OCI-LY1 (cell line): ENCODE data around the gene AQP12A.

Experiments
- CTCF ChIP-seq: fragments of 200-600 bp; sonication (generic), shearing (Covaris generic); IDR thresholded peaks from 2 replicates; pipeline ENCODE4 v1.5.1; 2017; ENCODE audit warnings: mild to moderate bottlenecking, antibody characterized with exemption, low read length, moderate library complexity, mixed read lengths
- EZH2 ChIP-seq: fragments of 200-600 bp; sonication (generic), shearing (Covaris generic); IDR thresholded peaks from 2 replicates; pipeline ENCODE4 v1.8.0; 2017; ENCODE audit warnings: borderline replicate concordance, mixed run types, mild to moderate bottlenecking, antibody characterized with exemption, low read length, moderate library complexity, mixed read lengths

- TF ChIP-seq CTCF, result no peak
- TF ChIP-seq EZH2, result no peak
These were observed 18.9 kb upstream of the AQP12A start for GRCh38 chr2:240672701-240673190.
